ENCODE data around the gene RRAGB. TPM values are rescaled to one million over a fixed set of nuclear protein-coding genes. Genes with fewer than 3 reads are reported as not detected.
"Not testable (repeated sequence)": the region's sequence is repeated elsewhere in the genome, so short reads cannot be mapped to it uniquely, and the experiment has no call there.

The RRAGB gene
- total RNA-seq, 1 donor: 34.0 TPM

GRCh38 chrX:55716937-55717336, 612 bp upstream of the RRAGB start:
- Histone ChIP-seq H3K27me3 (ENCODE audit: insufficient read depth, low read length) (no peaks in the 10 kb centered on the region), H3K9me3 (ENCODE audit: low read depth, low read length) (no peaks in the 10 kb centered on the region), H3K27ac (ENCODE audit: low read depth, low read length) (no peak overlapping the region), H3K36me3 (ENCODE audit: insufficient read depth, low read length) (peaks cover 6% of the 10 kb centered on the region), H2AFZ (ENCODE audit: low read length) (peak overlapping the region; percentile 88), H3K79me2 (ENCODE audit: insufficient read depth, low read length) (peaks cover 13% of the 10 kb centered on the region), H3K4me3 (ENCODE audit: insufficient read depth, low read length) (peak overlapping the region; percentile 87), H4K20me1 (ENCODE audit: insufficient read depth, low read length) (no peaks in the 10 kb centered on the region), H3K4me1 (ENCODE audit: insufficient read depth, low read length) (peaks cover 3% of the 10 kb centered on the region), H3K4me2 (ENCODE audit: insufficient read depth, low read length) (peak overlapping the region; percentile 87)
- DNase-seq (ENCODE audit: insufficient read length, low spot score, missing footprints): no peak
- TF ChIP-seq, protein P1, sequence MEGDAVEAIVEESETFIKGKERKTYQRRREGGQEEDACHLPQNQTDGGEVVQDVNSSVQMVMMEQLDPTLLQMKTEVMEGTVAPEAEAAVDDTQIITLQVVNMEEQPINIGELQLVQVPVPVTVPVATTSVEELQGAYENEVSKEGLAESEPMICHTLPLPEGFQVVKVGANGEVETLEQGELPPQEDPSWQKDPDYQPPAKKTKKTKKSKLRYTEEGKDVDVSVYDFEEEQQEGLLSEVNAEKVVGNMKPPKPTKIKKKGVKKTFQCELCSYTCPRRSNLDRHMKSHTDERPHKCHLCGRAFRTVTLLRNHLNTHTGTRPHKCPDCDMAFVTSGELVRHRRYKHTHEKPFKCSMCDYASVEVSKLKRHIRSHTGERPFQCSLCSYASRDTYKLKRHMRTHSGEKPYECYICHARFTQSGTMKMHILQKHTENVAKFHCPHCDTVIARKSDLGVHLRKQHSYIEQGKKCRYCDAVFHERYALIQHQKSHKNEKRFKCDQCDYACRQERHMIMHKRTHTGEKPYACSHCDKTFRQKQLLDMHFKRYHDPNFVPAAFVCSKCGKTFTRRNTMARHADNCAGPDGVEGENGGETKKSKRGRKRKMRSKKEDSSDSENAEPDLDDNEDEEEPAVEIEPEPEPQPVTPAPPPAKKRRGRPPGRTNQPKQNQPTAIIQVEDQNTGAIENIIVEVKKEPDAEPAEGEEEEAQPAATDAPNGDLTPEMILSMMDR (IDR thresholded peaks at IDR 0.05; ENCODE audit: extremely low read depth, low read depth, low read length): no peak

GRCh38 chrX:55731826-55732225, 14.3 kb downstream of the RRAGB start:
- H3K36me3 ChIP-seq (ENCODE audit: insufficient read depth, low read length): peaks cover 14% of the 10 kb centered on the region
- TF ChIP-seq, protein P1 (IDR thresholded peaks at IDR 0.05; ENCODE audit: extremely low read depth, low read depth, low read length): no peak
- H3K4me2 ChIP-seq (ENCODE audit: insufficient read depth, low read length): no peak overlapping the region
- no peaks in the 10 kb centered on the region for H4K20me1 ChIP-seq (ENCODE audit: insufficient read depth, low read length)
- DNase-seq (ENCODE audit: insufficient read length, low spot score, missing footprints): no peak
- H3K27ac ChIP-seq (ENCODE audit: low read depth, low read length): no peak overlapping the region
- H3K4me1 ChIP-seq (ENCODE audit: insufficient read depth, low read length): no peaks in the 10 kb centered on the region
- H2AFZ ChIP-seq (ENCODE audit: low read length): no peak overlapping the region
- H3K9me3 ChIP-seq (ENCODE audit: low read depth, low read length): no peaks in the 10 kb centered on the region
- no peaks in the 10 kb centered on the region for H3K27me3 ChIP-seq (ENCODE audit: insufficient read depth, low read length)
- no peak overlapping the region for H3K4me3 ChIP-seq (ENCODE audit: insufficient read depth, low read length)
- H3K79me2 ChIP-seq (ENCODE audit: insufficient read depth, low read length): peaks cover 3% of the 10 kb centered on the region

DNA sequence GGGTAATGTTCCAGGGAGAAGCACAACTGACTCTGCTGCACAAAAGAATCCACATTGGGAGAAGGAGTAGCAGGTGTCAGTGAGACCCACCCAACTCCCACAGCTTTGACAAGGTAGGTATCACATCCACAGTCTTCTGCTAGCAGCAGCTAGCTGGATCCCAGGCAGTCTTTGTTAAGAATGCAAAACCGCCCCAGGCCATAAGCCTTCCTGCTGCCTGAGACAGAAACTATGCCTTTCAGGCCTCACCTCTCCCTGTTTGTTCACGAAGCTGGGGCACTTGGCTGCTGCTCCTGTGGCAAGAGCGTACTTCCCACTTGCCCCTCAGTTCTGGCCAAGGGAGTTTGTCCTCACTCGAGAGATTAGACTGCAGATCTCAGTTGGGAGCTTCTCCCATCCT, 21.4 kb downstream of the RRAGB start:
- no peaks in the 10 kb centered on the region for H3K79me2 ChIP-seq (ENCODE audit: insufficient read depth, low read length)
- no peak overlapping the region for H3K4me3 ChIP-seq (ENCODE audit: insufficient read depth, low read length)
- DNase-seq (ENCODE audit: insufficient read length, low spot score, missing footprints): no peak
- H3K27me3 ChIP-seq (ENCODE audit: insufficient read depth, low read length): no peaks in the 10 kb centered on the region
- H3K36me3 ChIP-seq (ENCODE audit: insufficient read depth, low read length): no peaks in the 10 kb centered on the region
- no peak overlapping the region for H3K27ac ChIP-seq (ENCODE audit: low read depth, low read length)
- no peak overlapping the region for H2AFZ ChIP-seq (ENCODE audit: low read length)
- H4K20me1 ChIP-seq (ENCODE audit: insufficient read depth, low read length): no peaks in the 10 kb centered on the region
- no peak overlapping the region for H3K4me2 ChIP-seq (ENCODE audit: insufficient read depth, low read length)
- H3K9me3 ChIP-seq (ENCODE audit: low read depth, low read length): no peaks in the 10 kb centered on the region
- no peaks in the 10 kb centered on the region for H3K4me1 ChIP-seq (ENCODE audit: insufficient read depth, low read length)
- TF ChIP-seq, protein P1 (IDR thresholded peaks at IDR 0.05; ENCODE audit: extremely low read depth, low read depth, low read length): no peak

GRCh38 chrX:55742649-55743048, 25.1 kb downstream of the RRAGB start:
- Histone ChIP-seq H3K27me3 (ENCODE audit: insufficient read depth, low read length) (no peaks in the 10 kb centered on the region), H3K4me2 (ENCODE audit: insufficient read depth, low read length) (no peak overlapping the region), H2AFZ (ENCODE audit: low read length) (no peak overlapping the region), H4K20me1 (ENCODE audit: insufficient read depth, low read length) (no peaks in the 10 kb centered on the region), H3K79me2 (ENCODE audit: insufficient read depth, low read length) (no peaks in the 10 kb centered on the region), H3K4me3 (ENCODE audit: insufficient read depth, low read length) (no peak overlapping the region), H3K9me3 (ENCODE audit: low read depth, low read length) (no peaks in the 10 kb centered on the region), H3K36me3 (ENCODE audit: insufficient read depth, low read length) (no peaks in the 10 kb centered on the region), H3K27ac (ENCODE audit: low read depth, low read length) (no peak overlapping the region), H3K4me1 (ENCODE audit: insufficient read depth, low read length) (no peaks in the 10 kb centered on the region)
- DNase-seq (ENCODE audit: insufficient read length, low spot score, missing footprints): peak; percentile 63
- TF ChIP-seq, protein P1 (IDR thresholded peaks at IDR 0.05; ENCODE audit: extremely low read depth, low read depth, low read length): no peak

DNA sequence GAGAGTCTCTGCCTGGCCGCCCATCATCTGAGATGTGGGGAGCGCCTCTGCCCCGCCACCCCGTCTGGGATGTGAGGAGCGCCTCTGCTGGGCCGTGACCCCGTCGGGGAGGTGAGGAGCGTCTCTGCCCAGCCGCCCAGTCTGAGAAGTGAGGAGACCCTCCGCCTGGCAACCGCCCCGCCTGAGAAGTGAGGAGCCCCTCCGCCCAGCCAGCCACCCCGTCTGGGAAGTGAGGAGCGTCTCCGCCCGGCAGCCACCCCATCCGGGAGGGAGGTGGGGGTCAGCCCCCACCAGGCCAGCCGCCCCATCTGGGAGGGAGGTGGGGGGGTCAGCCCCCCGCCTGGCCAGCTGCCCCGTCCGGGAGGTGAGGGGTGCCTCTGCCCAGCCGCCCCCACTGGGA, 30.9 kb downstream of the RRAGB start:
- not testable (repeated sequence) for H3K4me3 ChIP-seq (ENCODE audit: insufficient read depth, low read length); H4K20me1 ChIP-seq (ENCODE audit: insufficient read depth, low read length); H3K9me3 ChIP-seq (ENCODE audit: low read depth, low read length); DNase-seq (ENCODE audit: insufficient read length, low spot score, missing footprints); H3K27me3 ChIP-seq (ENCODE audit: insufficient read depth, low read length); H3K4me2 ChIP-seq (ENCODE audit: insufficient read depth, low read length); H2AFZ ChIP-seq (ENCODE audit: low read length); H3K27ac ChIP-seq (ENCODE audit: low read depth, low read length); H3K79me2 ChIP-seq (ENCODE audit: insufficient read depth, low read length); H3K4me1 ChIP-seq (ENCODE audit: insufficient read depth, low read length); H3K36me3 ChIP-seq (ENCODE audit: insufficient read depth, low read length)

Data from osteoblast (primary cell).